GM21737 (cell line): ENCODE results near the gene SND1.

Source experiments
- ATAC-seq: cut with Tn5 transposase; IDR thresholded peaks from one replicate; pipeline ENCODE4 v1.9.1; 2021; ENCODE audit warnings: mild to moderate bottlenecking, moderate library complexity; ENCODE audit not compliant: unreplicated experiment

SND1 gene

GRCh38 chr7:127885222-127885772 is 233.3 kb downstream of the SND1 start:
- no peak for ATAC-seq

GRCh38 chr7:127885843-127886242 is 233.8 kb downstream of the SND1 start:
- no peak for ATAC-seq

- ATAC-seq, result no peak
Observed at GRCh38 chr7:127886248-127886647, 234.3 kb downstream of the SND1 start.

GRCh38 chr7:127887096-127887495 is 235.1 kb downstream of the SND1 start:
- ATAC-seq, result no peak

GRCh38 chr7:127887631-127888030 is 235.6 kb downstream of the SND1 start:
- no peak for ATAC-seq

- ATAC-seq, result no peak
Observed at GRCh38 chr7:127888411-127888810, 236.4 kb downstream of the SND1 start.

GRCh38 chr7:127888825-127889224 is 236.8 kb downstream of the SND1 start:
- ATAC-seq, result no peak

GRCh38 chr7:127889677-127890076 is 237.7 kb downstream of the SND1 start:
- no peak for ATAC-seq

GRCh38 chr7:127890726-127891125 is 238.7 kb downstream of the SND1 start:
- ATAC-seq, result no peak

- ATAC-seq, result no peak
Observed at GRCh38 chr7:127891144-127891543, 239.2 kb downstream of the SND1 start.

- ATAC-seq, result no peak
Observed at GRCh38 chr7:127891854-127892438, 240.0 kb downstream of the SND1 start.

- ATAC-seq, result no peak
Observed at GRCh38 chr7:127892488-127893314, 240.7 kb downstream of the SND1 start.

- ATAC-seq, result no peak
Observed at GRCh38 chr7:127893547-127893946, 241.6 kb downstream of the SND1 start.

GRCh38 chr7:127894588-127894987 is 242.6 kb downstream of the SND1 start:
- no peak for ATAC-seq

GRCh38 chr7:127895360-127895759 is 243.4 kb downstream of the SND1 start:
- ATAC-seq, result no peak

GRCh38 chr7:127895814-127896280 is 243.9 kb downstream of the SND1 start:
- ATAC-seq, result no peak

GRCh38 chr7:127896659-127897058 is 244.7 kb downstream of the SND1 start:
- ATAC-seq, result no peak

GRCh38 chr7:127897704-127898454 is 245.9 kb downstream of the SND1 start:
- ATAC-seq, result no peak

GRCh38 chr7:127899411-127899810 is 247.4 kb downstream of the SND1 start:
- ATAC-seq, result no peak

- no peak for ATAC-seq
Observed at GRCh38 chr7:127900141-127900540, 248.1 kb downstream of the SND1 start.
